Medulla oblongata (tissue), 1 donor: ENCODE measurements around the gene ICE2.

Experiments
- DNase-seq: peaks from one replicate; pipeline ENCODE4 v3.0.0-alpha.2; 2015; ENCODE audit errors: extremely low spot score

The ICE2 gene

GRCh38 chr15:60387321-60387720 lies 91.6 kb downstream of the ICE2 start:
- no peak for DNase-seq

GRCh38 chr15:60386615-60387014 lies 92.3 kb downstream of the ICE2 start:
- DNase-seq, result no peak

- no peak for DNase-seq
Measured at GRCh38 chr15:60385620-60386552, 93.1 kb downstream of the ICE2 start.

GRCh38 chr15:60384526-60385126 lies 94.3 kb downstream of the ICE2 start:
- no peak for DNase-seq

- no peak for DNase-seq
Measured at GRCh38 chr15:60384053-60384452, 94.9 kb downstream of the ICE2 start.

- no peak for DNase-seq
Measured at GRCh38 chr15:60382773-60383674, 95.9 kb downstream of the ICE2 start.

- no peak for DNase-seq
Measured at GRCh38 chr15:60381148-60381788, 97.7 kb downstream of the ICE2 start.

GRCh38 chr15:60379525-60380274 lies 99.2 kb downstream of the ICE2 start:
- DNase-seq, result no peak

GRCh38 chr15:60379185-60379524 lies 99.8 kb downstream of the ICE2 start:
- DNase-seq, result no peak

GRCh38 chr15:60376677-60377095 lies 102.3 kb downstream of the ICE2 start:
- no peak for DNase-seq

- DNase-seq, result no peak
Measured at GRCh38 chr15:60375306-60375705, 103.6 kb downstream of the ICE2 start.

GRCh38 chr15:60374628-60375081 lies 104.3 kb downstream of the ICE2 start:
- peak; percentile 61 for DNase-seq

- DNase-seq, result no peak
Measured at GRCh38 chr15:60374209-60374608, 104.7 kb downstream of the ICE2 start.

GRCh38 chr15:60373745-60374144 lies 105.2 kb downstream of the ICE2 start:
- DNase-seq, result no peak

GRCh38 chr15:60373327-60373726 lies 105.6 kb downstream of the ICE2 start:
- no peak for DNase-seq

- DNase-seq, result no peak
Measured at GRCh38 chr15:60372756-60373155, 106.2 kb downstream of the ICE2 start.

GRCh38 chr15:60372227-60372626 lies 106.7 kb downstream of the ICE2 start:
- no peak for DNase-seq

GRCh38 chr15:60371175-60372051 lies 107.5 kb downstream of the ICE2 start:
- DNase-seq, result no peak

- DNase-seq, result no peak
Measured at GRCh38 chr15:60370869-60371136, 108.1 kb downstream of the ICE2 start.
